ENCODE results near the gene MAP4K3. TPM values are rescaled to one million over a fixed set of nuclear protein-coding genes. Genes with fewer than 3 reads are reported as not detected.
A peak's percentile ranks its signal among the peaks of the same experiment; 100 is the strongest.

The MAP4K3 gene
- 10 to 100 TPM; 29.8 to 83.6 (median 51.1) TPM for total RNA-seq

DNA sequence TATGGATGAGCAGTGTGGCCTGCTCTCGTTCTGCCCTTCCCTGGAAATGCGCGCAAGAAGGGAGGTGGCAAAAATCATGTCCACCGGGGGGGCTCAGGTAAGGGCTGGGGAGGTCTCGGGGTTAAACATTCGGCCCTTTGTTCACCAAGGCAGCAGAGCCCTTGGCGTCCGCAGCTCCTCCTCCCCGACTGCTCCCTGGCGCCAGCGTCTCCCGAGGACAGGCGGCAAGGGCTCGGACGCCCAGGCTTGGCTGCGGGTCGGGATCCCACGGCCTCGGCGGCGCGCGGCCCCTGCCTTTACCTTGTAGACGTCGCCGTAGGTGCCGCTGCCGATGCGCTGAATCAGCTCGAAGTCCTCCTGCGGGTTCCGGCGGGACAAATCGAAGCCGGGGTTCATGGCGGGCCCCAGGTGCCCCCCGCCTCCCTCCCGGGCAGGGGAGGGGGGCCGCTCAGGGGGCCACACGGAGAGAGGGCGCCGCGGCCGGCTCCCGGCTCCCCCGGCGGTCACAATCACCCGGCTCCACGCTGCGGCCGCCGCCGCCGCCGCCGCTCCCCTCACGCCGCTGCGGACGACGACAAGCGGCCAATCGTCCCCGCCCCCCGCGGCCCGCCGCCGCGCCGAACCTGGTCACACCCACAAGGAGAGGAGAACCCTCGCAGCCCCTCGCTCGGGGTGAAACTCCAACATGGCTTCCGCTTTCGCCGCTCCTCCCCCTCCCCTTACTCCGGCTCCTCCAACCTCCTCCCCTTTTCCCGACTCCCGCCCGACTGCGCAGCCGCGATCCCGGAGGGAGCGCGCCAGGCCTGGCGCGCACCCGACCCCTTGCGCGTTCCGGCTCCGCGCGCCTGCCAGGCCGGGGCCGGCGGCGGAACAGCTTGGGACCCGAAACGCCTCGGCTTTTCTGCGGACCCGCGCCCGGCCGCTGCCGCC is at the start of gene MAP4K3:
TSS of gene MAP4K3 (minus strand) at position 694 of the 930 bp plus-strand sequence. CDS start at position 396, 298 bp downstream.
- Histone ChIP-seq H3K9me3 (no peaks in the 10 kb centered on the region), H3K36me3 (no peaks in the 10 kb centered on the region), H3K4me3 (peak within 1 kb of the TSS; percentile 57 to 97 (median 92)), H3K27me3 (no peaks in the 10 kb centered on the region), H3K27ac (peak within 1 kb of the TSS; percentile 93 to 99 (median 96)), H3K4me1 (peaks cover 29 to 56% (median 41%) of the 10 kb centered on the region in 4 donors)
- TF ChIP-seq POLR2AphosphoS5 (IDR thresholded peaks at IDR 0.05) (peak; percentile 53 to 89), POLR2A (IDR thresholded peaks at IDR 0.05) (peak in 3 of 4 donors; percentile 68 to 90 (median 88)), EP300 (IDR thresholded peaks at IDR 0.05) (no peak)
- TF ChIP-seq, protein P1, sequence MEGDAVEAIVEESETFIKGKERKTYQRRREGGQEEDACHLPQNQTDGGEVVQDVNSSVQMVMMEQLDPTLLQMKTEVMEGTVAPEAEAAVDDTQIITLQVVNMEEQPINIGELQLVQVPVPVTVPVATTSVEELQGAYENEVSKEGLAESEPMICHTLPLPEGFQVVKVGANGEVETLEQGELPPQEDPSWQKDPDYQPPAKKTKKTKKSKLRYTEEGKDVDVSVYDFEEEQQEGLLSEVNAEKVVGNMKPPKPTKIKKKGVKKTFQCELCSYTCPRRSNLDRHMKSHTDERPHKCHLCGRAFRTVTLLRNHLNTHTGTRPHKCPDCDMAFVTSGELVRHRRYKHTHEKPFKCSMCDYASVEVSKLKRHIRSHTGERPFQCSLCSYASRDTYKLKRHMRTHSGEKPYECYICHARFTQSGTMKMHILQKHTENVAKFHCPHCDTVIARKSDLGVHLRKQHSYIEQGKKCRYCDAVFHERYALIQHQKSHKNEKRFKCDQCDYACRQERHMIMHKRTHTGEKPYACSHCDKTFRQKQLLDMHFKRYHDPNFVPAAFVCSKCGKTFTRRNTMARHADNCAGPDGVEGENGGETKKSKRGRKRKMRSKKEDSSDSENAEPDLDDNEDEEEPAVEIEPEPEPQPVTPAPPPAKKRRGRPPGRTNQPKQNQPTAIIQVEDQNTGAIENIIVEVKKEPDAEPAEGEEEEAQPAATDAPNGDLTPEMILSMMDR (IDR thresholded peaks at IDR 0.05): peak in 2 of 6 experiments; percentile 13 to 20
- ATAC-seq (ENCODE audit: low FRiP score in 2 of 2): peak; percentile 94 to 96
- DNase-seq: peak; percentile 95 to 97
- WGBS, 2 donors: 1 to 3% methylated on average over 8 to 90 of the region's 109 CpGs

DNA sequence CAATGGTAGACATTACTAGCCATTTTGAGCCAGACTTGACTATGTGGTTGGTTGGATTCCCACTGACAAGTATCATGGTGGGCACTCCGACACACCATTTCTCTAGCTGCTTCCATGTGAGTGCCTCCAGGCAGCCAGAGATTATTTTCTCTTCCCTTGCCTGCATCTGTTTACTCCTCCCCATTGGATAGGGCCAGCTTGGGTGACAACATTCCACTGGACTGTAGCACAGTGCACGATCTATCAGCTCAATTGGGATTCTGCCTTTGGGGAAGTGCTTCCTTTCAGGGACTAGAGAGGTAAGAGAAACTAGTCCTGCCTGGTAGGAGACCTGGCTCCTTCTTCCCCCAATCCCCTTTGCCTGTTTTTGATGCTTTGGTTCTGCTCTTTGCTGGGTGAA is 49.0 kb upstream of the MAP4K3 start:
- peaks cover 0 to 20% (median 13%) of the 10 kb centered on the region in 4 donors for H3K4me1 ChIP-seq
- no peak overlapping the region for H3K27ac ChIP-seq
- 78 to 87% methylated on average over 2 of the region's 2 CpGs for WGBS, 2 donors
- H3K36me3 ChIP-seq: no peaks in the 10 kb centered on the region
- H3K4me3 ChIP-seq: no peak overlapping the region
- no peaks in the 10 kb centered on the region for H3K9me3 ChIP-seq
- no peak for DNase-seq
- no peak for TF ChIP-seq POLR2A (IDR thresholded peaks at IDR 0.05)
- TF ChIP-seq EP300 (IDR thresholded peaks at IDR 0.05): no peak
- TF ChIP-seq, protein P1 (IDR thresholded peaks at IDR 0.05): no peak
- TF ChIP-seq POLR2AphosphoS5 (IDR thresholded peaks at IDR 0.05): no peak
- H3K27me3 ChIP-seq: no peaks in the 10 kb centered on the region
- ATAC-seq (ENCODE audit: low FRiP score in 2 of 2): no peak

DNA sequence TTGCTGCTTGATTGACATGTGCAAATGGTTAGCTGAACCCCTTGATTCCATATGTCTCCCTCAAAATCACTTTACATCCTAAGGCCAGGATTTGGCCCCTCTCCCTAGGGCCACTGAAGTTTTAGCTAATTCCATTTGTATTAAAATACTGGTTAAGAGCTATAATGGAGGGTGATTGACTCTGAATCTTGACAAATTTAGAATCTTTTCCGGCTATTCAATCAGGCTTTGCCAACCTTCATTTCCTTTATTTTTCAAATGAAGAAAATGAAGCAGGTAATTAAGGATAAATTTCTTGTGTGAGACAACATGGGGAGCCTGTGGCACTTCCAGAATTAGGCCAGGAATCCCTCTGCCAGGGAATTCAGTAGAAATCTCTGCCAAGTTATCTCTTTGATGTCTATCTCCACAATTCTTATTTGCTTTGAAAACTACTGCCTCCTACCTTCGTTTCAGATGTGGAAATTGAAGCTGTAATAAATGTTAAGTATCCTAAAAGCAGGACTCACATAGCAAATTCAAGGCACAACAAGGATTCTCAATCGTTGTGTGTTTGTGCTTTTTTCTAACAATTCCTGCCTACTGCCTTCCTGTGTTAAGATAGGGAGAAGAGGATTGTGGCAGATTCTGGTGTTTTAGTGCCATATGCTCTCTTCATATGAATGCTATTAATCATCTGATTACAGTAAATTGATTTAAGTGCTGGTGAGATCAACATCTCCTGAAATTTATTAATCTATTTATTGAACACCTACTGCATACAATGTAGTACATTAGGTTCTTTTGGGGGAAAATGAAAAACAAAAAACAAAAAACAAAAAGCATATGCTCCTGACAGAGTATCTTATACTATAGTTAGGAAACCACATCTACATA is 47.8 kb upstream of the MAP4K3 start:
- ATAC-seq (ENCODE audit: low FRiP score in 2 of 2) (no peak), DNase-seq (no peak)
- Histone ChIP-seq H3K27ac (no peak overlapping the region), H3K4me1 (peaks cover 0 to 20% (median 13%) of the 10 kb centered on the region in 4 donors), H3K36me3 (no peaks in the 10 kb centered on the region), H3K4me3 (no peak overlapping the region), H3K9me3 (no peaks in the 10 kb centered on the region), H3K27me3 (no peaks in the 10 kb centered on the region)
- TF ChIP-seq POLR2AphosphoS5 (IDR thresholded peaks at IDR 0.05) (no peak), EP300 (IDR thresholded peaks at IDR 0.05) (no peak), POLR2A (IDR thresholded peaks at IDR 0.05) (no peak)
- TF ChIP-seq, protein P1 (IDR thresholded peaks at IDR 0.05): no peak
- WGBS, 2 donors: 47 to 50% methylated on average over 3 of the region's 3 CpGs

DNA sequence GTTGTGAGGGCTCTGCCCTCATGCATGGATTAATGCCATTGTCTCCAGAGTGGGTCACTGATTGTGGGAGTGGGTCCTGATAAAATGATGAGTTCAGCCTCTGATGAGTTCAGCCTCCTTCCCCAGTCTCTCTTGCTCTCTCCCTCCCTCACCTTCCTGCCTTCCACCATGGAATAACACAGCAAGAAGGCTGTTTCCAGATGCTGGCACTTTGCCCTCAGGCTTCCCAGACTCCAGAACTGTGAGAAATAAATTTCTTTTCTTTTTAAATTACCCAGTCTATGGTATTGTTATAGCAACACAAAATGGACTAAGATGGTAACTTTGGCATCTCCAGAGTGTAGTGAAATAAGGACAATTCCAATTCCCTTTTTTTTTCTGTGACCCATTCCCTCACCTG is 47.1 kb upstream of the MAP4K3 start:
- H3K9me3 ChIP-seq: no peaks in the 10 kb centered on the region
- no peak for TF ChIP-seq EP300 (IDR thresholded peaks at IDR 0.05)
- TF ChIP-seq POLR2A (IDR thresholded peaks at IDR 0.05): no peak
- TF ChIP-seq POLR2AphosphoS5 (IDR thresholded peaks at IDR 0.05): no peak
- TF ChIP-seq, protein P1 (IDR thresholded peaks at IDR 0.05): no peak
- H3K27ac ChIP-seq: no peak overlapping the region
- no peak overlapping the region for H3K4me3 ChIP-seq
- peaks cover 0 to 20% (median 13%) of the 10 kb centered on the region in 4 donors for H3K4me1 ChIP-seq
- no peak for DNase-seq
- no peaks in the 10 kb centered on the region for H3K27me3 ChIP-seq
- no peaks in the 10 kb centered on the region for H3K36me3 ChIP-seq
- no peak for ATAC-seq (ENCODE audit: low FRiP score in 2 of 2)

Data from upper lobe of left lung (tissue), 6 donors.